Measurements from ENCODE around the gene ALKBH7. TPM values are rescaled to one million over a fixed set of nuclear protein-coding genes. Genes with fewer than 3 reads are reported as not detected.

ALKBH7 gene
- total RNA-seq, 2 experiments from 2014 or later, result 75.3 to 78.7 TPM

DNA sequence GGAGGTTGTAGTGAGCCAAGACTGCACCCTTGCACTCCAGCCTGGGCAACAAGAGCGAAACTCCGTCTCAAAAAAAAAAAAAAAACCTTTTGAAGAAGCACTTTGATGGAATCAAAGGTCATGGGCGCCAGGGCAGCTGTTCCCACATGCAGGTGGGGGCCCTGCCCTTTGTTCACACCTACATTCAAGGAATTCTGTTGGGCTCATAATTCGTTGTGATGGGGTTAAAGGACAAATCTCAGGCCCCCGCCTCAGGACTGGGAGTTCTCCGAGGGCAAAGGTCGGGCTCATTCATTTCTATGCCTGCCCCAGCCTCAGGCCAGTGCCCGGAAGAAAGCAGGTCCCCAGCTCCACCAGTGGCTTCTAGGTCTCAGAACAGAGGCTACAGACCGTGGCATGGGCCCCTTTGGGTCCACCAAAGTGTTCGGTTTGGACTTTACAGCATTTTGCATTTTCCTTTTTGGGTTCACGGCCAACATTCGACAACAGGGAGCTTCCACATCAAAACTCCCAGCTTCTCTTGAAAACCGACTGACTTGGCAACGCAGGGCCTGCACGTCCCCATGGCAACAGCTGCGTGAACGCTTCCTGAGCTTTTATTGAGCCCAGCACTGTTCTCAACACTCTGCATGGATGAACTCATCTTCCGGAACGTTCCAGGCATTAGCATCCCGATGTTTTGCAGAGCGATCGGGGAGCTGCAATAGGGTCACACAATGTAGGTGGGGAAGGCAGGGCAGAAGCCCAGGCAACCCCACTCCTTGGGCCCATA is 30.4 kb downstream of the ALKBH7 start:
- no peaks in the 10 kb centered on the region for H3K4me1 Mint-ChIP-seq (ENCODE audit: low read depth)
- no peaks in the 10 kb centered on the region for H3K9me3 Mint-ChIP-seq
- no peaks in the 10 kb centered on the region for H3K4me1 ChIP-seq (ENCODE audit: insufficient read depth, low read length)
- no peaks in the 10 kb centered on the region for H3K27me3 ChIP-seq (ENCODE audit: control insufficient read depth in 1 of 2, insufficient read depth in 2 of 2, low read length in 2 of 2)
- no peaks in the 10 kb centered on the region for H3K36me3 Mint-ChIP-seq (ENCODE audit: low read depth)
- no peak overlapping the region for H3K4me3 Mint-ChIP-seq
- no peaks in the 10 kb centered on the region for H3K27me3 Mint-ChIP-seq
- intact Hi-C loops (cut with DNase I, micrococcal nuclease), result no loop called here
- CTCF ChIA-PET, result no interaction called here
- no peak overlapping the region for H3K27ac Mint-ChIP-seq
- no peak for ATAC-seq (ENCODE audit: poor library complexity)
- POLR2A ChIA-PET, result no interaction called here
- H3K9me3 ChIP-seq (ENCODE audit: control insufficient read depth in 1 of 2, insufficient read depth in 1 of 2, low read length in 2 of 2), result no peaks in the 10 kb centered on the region
- H3K36me3 ChIP-seq (ENCODE audit: insufficient read depth, low read length), result no peaks in the 10 kb centered on the region
- DNase-seq, result no peak
- no peak overlapping the region for H3K27ac ChIP-seq (ENCODE audit: low read depth in 1 of 2, low read length in 2 of 2)
- H3K4me3 ChIP-seq (ENCODE audit: low read length), result no peak overlapping the region
- TF ChIP-seq CTCF (IDR thresholded peaks at IDR 0.05), result no peak

- H3K27me3 Mint-ChIP-seq, result no peaks in the 10 kb centered on the region
- Histone ChIP-seq H3K27me3 (ENCODE audit: control insufficient read depth in 1 of 2, insufficient read depth in 2 of 2, low read length in 2 of 2) (no peaks in the 10 kb centered on the region), H3K27ac (ENCODE audit: low read depth in 1 of 2, low read length in 2 of 2) (no peak overlapping the region), H3K36me3 (ENCODE audit: insufficient read depth, low read length) (no peaks in the 10 kb centered on the region), H3K4me3 (ENCODE audit: low read length) (no peak overlapping the region), H3K9me3 (ENCODE audit: control insufficient read depth in 1 of 2, insufficient read depth in 1 of 2, low read length in 2 of 2) (no peaks in the 10 kb centered on the region), H3K4me1 (ENCODE audit: insufficient read depth, low read length) (no peaks in the 10 kb centered on the region)
- no peaks in the 10 kb centered on the region for H3K9me3 Mint-ChIP-seq
- DNase-seq, result no peak
- H3K36me3 Mint-ChIP-seq (ENCODE audit: low read depth), result no peaks in the 10 kb centered on the region
- intact Hi-C loops (cut with DNase I, micrococcal nuclease), result no loop called here
- CTCF ChIA-PET, result no interaction called here
- no peak for TF ChIP-seq CTCF (IDR thresholded peaks at IDR 0.05)
- H3K4me3 Mint-ChIP-seq, result no peak overlapping the region
- POLR2A ChIA-PET, result no interaction called here
- no peak for ATAC-seq (ENCODE audit: poor library complexity)
- no peak overlapping the region for H3K27ac Mint-ChIP-seq
- no peaks in the 10 kb centered on the region for H3K4me1 Mint-ChIP-seq (ENCODE audit: low read depth)
Observed at GRCh38 chr19:6406401-6406800, 33.8 kb downstream of the ALKBH7 start.

DNA sequence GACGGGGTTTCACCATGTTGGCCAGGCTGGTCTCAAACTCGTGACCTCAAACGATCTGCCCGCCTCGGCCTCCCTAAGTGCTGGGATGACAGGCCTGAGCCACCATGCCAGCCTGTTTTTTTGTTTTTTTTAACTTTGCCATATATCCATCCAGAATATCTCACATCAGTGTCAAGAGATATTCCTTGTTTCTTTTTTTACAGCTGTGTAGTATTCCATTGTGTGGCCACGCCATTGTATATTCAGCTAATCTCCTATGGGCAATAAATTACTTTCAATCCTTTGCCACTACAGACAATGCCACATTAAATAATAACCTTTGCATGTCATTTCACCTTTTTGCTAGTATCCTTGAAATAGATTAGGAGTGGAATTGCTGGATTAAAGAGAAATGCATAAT is 36.8 kb downstream of the ALKBH7 start:
- H3K27ac Mint-ChIP-seq, result no peak overlapping the region

More for the DNA sequence above, 36.8 kb downstream of the ALKBH7 start:
- no peaks in the 10 kb centered on the region for H3K27me3 ChIP-seq (ENCODE audit: control insufficient read depth in 1 of 2, insufficient read depth in 2 of 2, low read length in 2 of 2)
- peaks cover 4% of the 10 kb centered on the region for H3K36me3 ChIP-seq (ENCODE audit: insufficient read depth, low read length)
- no peaks in the 10 kb centered on the region for H3K4me1 Mint-ChIP-seq (ENCODE audit: low read depth)
- no peak for TF ChIP-seq CTCF (IDR thresholded peaks at IDR 0.05)
- no peaks in the 10 kb centered on the region for H3K9me3 ChIP-seq (ENCODE audit: control insufficient read depth in 1 of 2, insufficient read depth in 1 of 2, low read length in 2 of 2)
- ATAC-seq (ENCODE audit: poor library complexity) (no peak), DNase-seq (no peak)
- no peaks in the 10 kb centered on the region for H3K9me3 Mint-ChIP-seq
- H3K27me3 Mint-ChIP-seq, result no peaks in the 10 kb centered on the region
- no peaks in the 10 kb centered on the region for H3K4me1 ChIP-seq (ENCODE audit: insufficient read depth, low read length)
- H3K27ac ChIP-seq (ENCODE audit: low read depth in 1 of 2, low read length in 2 of 2), result no peak overlapping the region
- no peak overlapping the region for H3K4me3 ChIP-seq (ENCODE audit: low read length)
- peaks cover 12% of the 10 kb centered on the region for H3K36me3 Mint-ChIP-seq (ENCODE audit: low read depth)
- ChIA-PET POLR2A (no interaction called here), CTCF (no interaction called here)
- no peak overlapping the region for H3K4me3 Mint-ChIP-seq
- intact Hi-C loops (cut with DNase I, micrococcal nuclease), result no loop called here

Data from CD4-positive, alpha-beta T cell (primary cell).